Fibroblast of gingiva (primary cell): ENCODE data around the gene RPL10A.

ENCODE experiments used
- DNase-seq: peaks from one replicate; pipeline ENCODE4 v3.0.0-alpha.2; 2011; ENCODE audit warnings: low read depth

The RPL10A gene

GRCh38 chr6:35449287-35449881 is 18.8 kb upstream of the RPL10A start:
- DNase-seq = peak; percentile 58

DNA sequence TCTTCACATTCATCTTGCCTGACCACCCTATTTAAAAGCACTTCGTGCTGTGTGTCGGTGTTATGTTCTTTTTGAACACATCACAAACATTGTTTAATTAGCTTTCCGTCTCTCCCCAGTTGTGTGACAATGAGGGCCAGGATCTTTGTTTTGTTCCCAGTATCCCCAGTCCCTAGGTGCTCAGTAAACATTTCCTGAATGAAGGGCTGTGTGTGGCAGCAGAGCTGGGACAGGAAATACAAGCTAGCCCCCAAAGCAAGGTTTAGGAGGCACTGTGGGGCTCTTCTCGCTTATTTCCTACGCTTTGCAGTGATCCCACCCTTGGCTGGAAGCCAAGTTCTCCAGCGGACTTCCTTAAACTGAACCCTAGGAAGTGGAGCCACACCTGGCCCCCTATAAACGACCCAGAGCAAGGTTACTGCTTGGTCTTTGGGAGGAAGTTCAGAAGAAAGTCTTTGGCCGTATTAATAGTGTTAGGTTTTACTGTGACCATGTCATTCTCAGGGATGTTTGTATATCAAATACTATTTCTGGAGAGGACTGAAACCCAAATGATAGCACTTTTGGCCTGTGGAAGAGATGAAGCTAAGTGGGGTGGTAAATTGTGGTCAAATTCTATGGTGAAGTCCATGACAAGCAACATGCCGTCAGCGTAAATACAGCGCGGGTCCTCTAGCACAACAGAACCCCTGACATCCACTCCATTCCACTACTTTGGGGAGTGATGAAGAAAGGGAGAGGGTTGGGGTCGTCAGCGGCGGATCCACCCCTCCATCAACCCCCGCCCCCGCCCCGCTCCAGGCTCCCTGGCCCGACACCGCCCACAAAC is 16.6 kb upstream of the RPL10A start:
- no peak for DNase-seq

DNA sequence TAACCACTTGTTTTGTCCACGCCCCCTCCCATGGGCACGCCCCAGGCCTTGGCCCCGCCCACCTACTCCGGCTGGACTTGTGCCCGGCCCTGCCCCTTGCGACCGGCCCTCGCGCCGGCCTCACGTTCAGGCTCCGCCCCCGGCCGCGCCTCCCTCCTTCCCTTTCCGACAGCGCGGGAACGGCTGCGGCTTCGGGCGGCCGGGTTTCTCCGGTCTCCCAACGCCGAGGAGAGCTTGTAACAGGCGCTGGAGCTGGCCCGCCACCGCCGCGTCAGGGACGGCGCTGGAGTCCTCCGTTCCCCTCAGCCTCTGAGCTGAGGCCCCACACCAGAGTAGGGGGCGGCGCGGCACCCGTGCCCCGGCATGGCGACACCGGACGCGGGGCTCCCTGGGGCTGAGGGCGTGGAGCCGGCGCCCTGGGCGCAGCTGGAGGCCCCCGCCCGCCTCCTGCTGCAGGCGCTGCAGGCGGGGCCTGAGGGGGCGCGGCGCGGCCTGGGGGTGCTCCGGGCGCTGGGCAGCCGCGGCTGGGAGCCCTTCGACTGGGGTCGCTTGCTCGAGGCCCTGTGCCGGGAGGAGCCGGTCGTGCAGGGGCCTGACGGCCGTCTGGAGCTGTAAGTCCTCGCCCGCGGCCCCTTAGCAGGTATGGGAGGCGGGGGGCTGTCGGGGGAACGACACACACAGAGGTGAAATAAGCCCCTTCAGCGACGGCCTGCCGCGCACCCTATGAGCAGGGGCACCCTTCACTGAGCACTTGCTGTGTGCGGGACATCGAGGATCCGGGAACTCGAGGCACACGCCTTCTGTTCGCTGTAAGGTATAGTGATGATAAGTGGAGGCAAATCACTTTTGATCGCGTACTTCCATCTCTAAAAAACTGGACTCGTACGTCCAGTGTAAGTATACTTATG is 15.8 kb upstream of the RPL10A start, which contains the start of gene FANCE:
TSS of gene FANCE (plus strand) at position 156 of the 908 bp plus-strand sequence. CDS start at position 364, 208 bp downstream.
- peak; percentile 88 for DNase-seq

GRCh38 chr6:35453236-35453635 is 15.0 kb upstream of the RPL10A start:
- no peak for DNase-seq

DNA sequence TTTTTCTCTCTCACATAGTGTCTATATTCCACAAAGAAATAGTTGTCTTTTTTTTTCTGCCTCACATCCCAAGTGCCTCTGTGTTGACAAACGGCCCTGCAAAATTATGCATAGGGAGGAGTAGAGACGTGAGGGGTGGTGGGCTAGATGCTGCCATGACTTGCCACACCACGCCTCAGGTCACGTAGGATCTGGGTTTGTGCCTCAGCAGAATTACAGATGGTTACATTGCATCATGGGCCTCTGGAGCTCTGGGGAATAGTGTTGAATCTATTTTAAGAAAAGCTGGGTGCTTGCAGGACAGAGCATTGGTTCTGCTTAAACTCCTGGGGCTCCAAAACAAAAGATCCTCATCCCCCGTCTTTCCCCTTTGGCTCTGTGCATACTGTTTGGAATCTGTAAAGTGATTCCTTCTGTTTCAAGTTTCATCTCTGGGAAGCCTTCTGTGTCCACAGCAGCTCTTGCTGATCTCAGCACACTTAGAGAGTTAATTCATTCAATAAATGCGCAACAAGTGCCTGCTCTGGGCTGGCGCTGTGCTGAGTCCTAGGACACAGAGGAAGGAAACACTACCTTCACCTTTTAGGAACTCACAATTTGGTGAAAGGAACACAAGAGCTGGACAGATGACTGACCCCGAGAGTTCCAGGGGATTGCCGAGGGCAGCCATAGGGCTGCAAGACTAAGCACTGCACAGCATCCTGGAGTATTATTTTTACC is 13.7 kb upstream of the RPL10A start:
- peak; percentile 72 for DNase-seq

- no peak for DNase-seq
Measured at GRCh38 chr6:35457907-35458306, 10.3 kb upstream of the RPL10A start.

- no peak for DNase-seq
Measured at GRCh38 chr6:35461270-35461669, 6.9 kb upstream of the RPL10A start.

DNA sequence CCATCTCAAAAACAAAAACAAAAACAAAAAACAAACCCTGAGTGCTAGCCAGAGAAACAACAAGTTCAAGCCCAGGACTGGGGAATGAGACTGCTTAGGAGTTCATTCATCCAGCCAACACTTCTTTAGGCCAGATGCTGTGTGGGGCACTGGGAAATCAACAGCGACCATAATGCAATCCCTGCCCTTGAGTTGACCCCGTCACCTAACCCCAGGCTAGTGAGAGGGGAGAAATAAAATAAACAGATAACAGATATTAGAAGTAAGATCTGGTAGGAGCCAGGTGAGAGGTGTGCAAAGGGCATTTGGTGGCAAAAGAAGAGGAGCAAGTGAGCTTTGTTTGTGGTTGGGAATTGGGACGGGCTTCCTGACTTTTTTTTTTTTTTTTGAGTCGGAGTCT is 4.9 kb upstream of the RPL10A start:
- DNase-seq = no peak

GRCh38 chr6:35465646-35466045 is 2.6 kb upstream of the RPL10A start:
- no peak for DNase-seq

DNA sequence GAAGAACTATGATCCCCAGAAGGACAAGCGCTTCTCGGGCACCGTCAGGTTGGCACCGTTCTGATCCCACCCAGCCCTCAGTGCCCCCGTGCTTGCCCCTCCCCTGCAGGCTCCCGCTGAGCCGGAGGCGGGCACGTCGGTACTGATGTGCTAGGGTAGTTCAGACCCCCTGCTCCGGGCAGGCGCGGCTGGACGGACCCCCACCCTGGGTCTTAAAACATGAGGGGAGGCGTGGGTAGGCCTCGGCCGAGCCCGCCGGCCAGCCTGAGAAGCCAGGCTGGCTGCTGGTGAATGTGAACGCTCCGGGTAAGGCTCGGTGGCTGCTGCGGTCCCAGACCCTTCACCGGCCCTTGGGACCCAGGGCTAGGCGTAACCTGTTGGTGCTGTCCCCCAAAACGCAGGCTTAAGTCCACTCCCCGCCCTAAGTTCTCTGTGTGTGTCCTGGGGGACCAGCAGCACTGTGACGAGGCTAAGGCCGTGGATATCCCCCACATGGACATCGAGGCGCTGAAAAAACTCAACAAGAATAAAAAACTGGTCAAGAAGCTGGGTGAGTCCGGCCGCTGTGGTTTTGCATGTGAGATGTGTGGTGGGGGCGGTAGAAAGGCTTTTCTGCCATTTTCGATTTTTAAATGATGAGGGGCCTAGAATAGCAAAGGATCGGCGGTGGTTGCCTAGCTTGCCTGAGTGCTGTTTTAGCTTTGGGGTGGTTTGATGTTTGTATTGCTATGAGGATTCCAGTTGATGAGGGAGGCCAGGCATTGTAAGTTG is 964 bp downstream of the RPL10A start:
- no peak for DNase-seq

GRCh38 chr6:35469751-35470662 is 1.8 kb downstream of the RPL10A start:
- DNase-seq = no peak

DNA sequence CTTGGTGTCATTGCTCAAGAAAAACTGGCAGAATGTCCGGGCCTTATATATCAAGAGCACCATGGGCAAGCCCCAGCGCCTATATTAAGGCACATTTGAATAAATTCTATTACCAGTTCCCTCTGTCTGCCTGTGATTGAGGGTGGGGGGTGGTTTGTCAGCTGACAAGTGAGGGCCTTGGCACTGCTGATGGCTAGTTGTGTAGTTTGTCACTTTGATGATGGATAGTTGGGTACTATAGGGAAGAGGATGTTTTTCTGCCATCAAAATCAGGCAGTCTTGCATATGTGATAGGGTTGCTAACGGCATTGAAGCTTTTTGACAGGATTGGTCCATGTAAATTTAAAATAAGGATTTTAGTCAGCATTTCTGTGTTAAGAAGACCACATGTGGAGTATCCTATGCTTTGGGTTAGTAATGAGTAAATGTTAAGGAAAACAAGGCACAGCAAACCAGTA is 2.5 kb downstream of the RPL10A start:
- DNase-seq = no peak

GRCh38 chr6:35471836-35472345 is 3.7 kb downstream of the RPL10A start:
- DNase-seq = no peak

GRCh38 chr6:35473075-35473849 is 5.1 kb downstream of the RPL10A start:
- DNase-seq = no peak

GRCh38 chr6:35473850-35474130 is 5.6 kb downstream of the RPL10A start:
- no peak for DNase-seq

DNA sequence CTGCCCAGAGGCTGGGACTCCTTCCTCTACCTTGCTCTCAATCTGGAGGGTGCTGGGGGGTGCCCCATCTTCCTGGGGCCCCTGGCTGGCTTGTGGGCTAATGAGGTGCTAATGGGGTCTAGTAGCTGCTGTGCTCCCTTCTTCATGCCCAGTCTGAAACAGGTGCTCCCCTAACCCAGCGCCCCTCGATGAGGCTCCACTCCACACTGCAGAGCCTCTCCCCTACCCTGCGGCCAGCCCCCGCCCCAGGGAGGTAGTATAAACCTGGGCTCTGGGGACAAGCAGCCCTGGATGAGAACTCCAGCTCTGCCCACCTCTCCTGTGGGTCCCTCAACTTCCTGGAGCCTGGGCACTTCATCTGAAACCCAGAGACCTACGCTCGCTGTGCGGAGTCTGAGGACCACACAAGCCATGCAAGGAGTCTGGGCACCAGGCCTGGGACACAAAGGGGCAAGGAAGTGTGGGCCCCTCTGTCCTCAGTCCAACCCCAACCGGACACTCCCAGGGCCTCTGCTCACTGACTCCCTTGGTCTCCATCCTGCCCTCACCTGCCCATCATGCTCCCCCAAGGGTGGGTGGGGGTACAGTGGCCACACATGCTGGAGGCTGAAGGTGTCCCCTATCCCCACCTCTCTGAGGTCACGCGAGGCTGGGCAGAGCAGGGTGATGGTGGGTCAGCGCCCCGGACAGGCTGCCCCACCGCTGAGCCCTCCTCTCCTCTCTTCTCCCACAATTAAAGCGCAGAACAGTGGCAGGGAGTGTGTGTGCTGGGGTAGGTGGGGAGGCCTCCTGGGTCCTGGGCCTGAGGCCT is 6.1 kb downstream of the RPL10A start:
- no peak for DNase-seq

DNA sequence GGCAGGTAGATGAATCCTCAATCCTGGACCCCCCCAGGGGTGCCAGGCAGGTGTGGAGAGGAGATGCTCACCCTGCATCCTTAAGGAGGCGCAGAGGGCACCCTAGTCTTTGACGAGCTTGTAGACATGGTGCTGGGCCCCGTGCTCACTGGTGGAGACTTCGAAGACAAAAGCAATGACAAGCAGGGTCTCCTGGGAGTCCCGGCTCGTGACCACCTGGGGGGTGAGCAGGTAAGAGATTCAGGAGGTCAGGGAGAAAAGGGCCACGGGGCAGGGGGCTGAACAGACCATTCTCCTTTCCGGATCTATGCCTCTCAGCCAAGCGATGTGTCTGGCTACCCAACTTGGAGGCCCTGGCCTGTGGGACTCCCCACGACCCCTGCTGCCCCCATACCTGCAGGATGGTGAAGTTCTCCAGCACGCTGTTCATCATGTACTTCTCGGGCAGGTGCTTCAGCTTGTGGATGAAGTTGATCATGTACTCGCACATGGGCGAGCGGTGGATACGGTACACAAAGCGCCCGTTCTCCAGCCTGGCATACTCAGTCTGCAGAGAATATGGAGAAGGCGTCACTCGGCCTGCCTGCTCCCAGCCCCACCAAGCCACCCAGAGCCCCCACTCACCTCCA is 6.9 kb downstream of the RPL10A start:
- DNase-seq = no peak

DNA sequence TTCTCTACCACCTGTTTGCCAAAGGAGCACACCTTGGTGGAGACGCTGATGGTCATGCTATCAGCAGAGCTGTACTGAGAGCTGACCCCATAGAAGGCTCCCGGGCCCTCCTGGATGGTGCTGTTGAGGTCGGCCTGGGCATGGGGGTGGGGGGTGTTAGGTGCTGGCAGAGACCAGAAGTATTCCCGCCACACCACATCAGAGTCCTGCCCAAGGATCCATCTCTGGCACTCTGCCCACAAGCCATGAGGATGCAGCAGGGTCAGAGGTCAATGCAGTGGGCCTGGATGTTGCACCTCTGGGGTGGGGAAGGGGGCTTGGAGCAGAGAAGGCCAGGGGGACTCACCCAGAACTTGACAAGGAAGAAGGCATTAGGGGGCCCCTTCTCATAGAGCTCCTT is 7.4 kb downstream of the RPL10A start:
- no peak for DNase-seq
